Measurements from ENCODE around the gene DTNB. TPM values are rescaled to one million over a fixed set of nuclear protein-coding genes. Genes with fewer than 3 reads are reported as not detected.

Gene DTNB
- total RNA-seq, 1 experiment from 2014 or later = 26.3 TPM

DNA sequence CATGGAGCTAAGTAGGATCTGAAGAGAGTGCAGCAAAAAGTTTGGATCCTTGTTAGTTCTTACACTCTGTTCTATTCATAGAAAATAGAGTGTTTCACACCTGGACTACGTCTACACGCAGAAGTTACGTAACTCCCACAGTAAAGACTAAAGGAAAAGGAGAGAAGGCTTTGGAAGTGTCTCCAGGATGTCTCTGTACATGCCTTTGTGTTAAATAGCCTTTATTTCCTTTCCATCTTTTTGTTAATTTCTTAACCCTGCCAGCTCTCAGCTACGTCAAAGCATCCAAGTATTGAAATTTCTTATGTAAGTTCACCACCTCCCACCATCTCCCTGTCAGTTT is 8.4 kb downstream of the DTNB start:
- H3K9me3 Mint-ChIP-seq (ENCODE audit: unreplicated experiment) = no peaks in the 10 kb centered on the region
- DNase-seq (ENCODE audit: unreplicated experiment) = no peak
- H3K4me1 Mint-ChIP-seq (ENCODE audit: insufficient read depth, unreplicated experiment) = peaks cover 25% of the 10 kb centered on the region
- intact Hi-C loops (cut with micrococcal nuclease) = loop anchor here (1.0 kb wide), 1 partner anchor 58 kb away; no protein-coding TSS in a partner anchor
- H3K4me3 Mint-ChIP-seq (ENCODE audit: unreplicated experiment) = peak overlapping the region; percentile 15
- TF ChIP-seq, protein P1, sequence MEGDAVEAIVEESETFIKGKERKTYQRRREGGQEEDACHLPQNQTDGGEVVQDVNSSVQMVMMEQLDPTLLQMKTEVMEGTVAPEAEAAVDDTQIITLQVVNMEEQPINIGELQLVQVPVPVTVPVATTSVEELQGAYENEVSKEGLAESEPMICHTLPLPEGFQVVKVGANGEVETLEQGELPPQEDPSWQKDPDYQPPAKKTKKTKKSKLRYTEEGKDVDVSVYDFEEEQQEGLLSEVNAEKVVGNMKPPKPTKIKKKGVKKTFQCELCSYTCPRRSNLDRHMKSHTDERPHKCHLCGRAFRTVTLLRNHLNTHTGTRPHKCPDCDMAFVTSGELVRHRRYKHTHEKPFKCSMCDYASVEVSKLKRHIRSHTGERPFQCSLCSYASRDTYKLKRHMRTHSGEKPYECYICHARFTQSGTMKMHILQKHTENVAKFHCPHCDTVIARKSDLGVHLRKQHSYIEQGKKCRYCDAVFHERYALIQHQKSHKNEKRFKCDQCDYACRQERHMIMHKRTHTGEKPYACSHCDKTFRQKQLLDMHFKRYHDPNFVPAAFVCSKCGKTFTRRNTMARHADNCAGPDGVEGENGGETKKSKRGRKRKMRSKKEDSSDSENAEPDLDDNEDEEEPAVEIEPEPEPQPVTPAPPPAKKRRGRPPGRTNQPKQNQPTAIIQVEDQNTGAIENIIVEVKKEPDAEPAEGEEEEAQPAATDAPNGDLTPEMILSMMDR (IDR thresholded peaks at IDR 0.05; ENCODE audit: unreplicated experiment) = no peak
- no TSS peak for BruUV-seq (replicated peaks)
- H3K27ac Mint-ChIP-seq (ENCODE audit: low read depth, unreplicated experiment) = peak overlapping the region; percentile 50
- no peaks in the 10 kb centered on the region for H3K27me3 Mint-ChIP-seq (ENCODE audit: insufficient read depth, unreplicated experiment)
- POLR2A ChIA-PET = interaction anchor here (0.6 to 4.6 kb wide), 7 partner anchors 8 to 57 kb away, joined by 3 to 26 read pairs (median 3); partner anchors contain the start of gene DTNB
- no peaks in the 10 kb centered on the region for H3K36me3 Mint-ChIP-seq (ENCODE audit: insufficient read depth, unreplicated experiment)
- CTCF ChIA-PET = interaction anchor here (0.6 to 5.1 kb wide), 21 partner anchors 8 to 734 kb away, joined by 3 to 150 read pairs (median 5); no protein-coding TSS in a partner anchor

DNA sequence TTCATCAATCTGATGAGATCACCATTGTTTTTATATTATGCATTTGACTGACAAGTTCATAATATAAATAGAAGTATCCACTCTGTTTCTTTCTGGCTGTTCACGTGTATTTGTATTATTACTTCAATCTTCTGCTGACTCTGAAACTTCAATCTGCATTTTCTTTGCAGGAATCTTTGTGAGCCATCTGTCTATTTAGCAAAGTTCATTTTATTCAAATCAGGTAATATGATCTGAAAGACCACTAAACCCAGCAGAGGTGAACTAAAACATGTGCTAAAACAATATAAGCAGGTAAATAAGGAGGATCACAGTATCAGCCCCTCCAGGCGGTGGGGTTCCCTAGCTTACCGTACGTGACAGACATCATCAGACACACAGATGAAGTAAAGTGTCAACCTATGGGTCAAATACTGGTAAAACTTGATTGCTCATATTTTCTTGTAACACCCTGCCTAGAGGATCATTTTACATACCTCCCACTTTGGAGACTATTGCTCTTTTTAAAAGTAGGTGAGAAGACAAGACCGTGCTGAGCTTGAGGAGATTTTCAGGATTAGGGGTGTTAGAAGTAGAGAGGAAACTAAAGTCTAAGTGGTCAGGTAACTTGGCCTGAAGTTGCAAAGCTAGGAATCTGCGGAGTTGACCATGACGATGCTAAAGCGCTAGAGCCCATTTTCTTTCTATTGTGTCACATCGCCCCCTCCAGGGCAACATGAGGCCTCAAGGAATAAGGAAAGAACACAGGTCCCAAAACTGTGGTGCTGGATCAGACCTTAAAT is 9.0 kb downstream of the DTNB start:
- ChIA-PET CTCF (interaction anchor here (0.6 to 5.1 kb wide), 26 partner anchors 7 to 1254 kb away, joined by 3 to 150 read pairs (median 4); no protein-coding TSS in a partner anchor), POLR2A (interaction anchor here (0.7 to 4.6 kb wide), 8 partner anchors 8 to 59 kb away, joined by 3 to 26 read pairs (median 4); partner anchors contain the start of gene DTNB)
- no peaks in the 10 kb centered on the region for H3K27me3 Mint-ChIP-seq (ENCODE audit: insufficient read depth, unreplicated experiment)
- BruUV-seq (replicated peaks) = no TSS peak
- H3K27ac Mint-ChIP-seq (ENCODE audit: low read depth, unreplicated experiment) = peak overlapping the region; percentile 50
- H3K36me3 Mint-ChIP-seq (ENCODE audit: insufficient read depth, unreplicated experiment) = no peaks in the 10 kb centered on the region
- DNase-seq (ENCODE audit: unreplicated experiment) = peak; percentile 88
- intact Hi-C loops (cut with micrococcal nuclease) = loop anchor here (1.0 kb wide), 1 partner anchor 57 kb away; no protein-coding TSS in a partner anchor
- no peaks in the 10 kb centered on the region for H3K9me3 Mint-ChIP-seq (ENCODE audit: unreplicated experiment)
- peaks cover 31% of the 10 kb centered on the region for H3K4me1 Mint-ChIP-seq (ENCODE audit: insufficient read depth, unreplicated experiment)
- peak overlapping the region; percentile 15 for H3K4me3 Mint-ChIP-seq (ENCODE audit: unreplicated experiment)
- TF ChIP-seq, protein P1 (IDR thresholded peaks at IDR 0.05; ENCODE audit: unreplicated experiment) = peak; percentile 43

DNA sequence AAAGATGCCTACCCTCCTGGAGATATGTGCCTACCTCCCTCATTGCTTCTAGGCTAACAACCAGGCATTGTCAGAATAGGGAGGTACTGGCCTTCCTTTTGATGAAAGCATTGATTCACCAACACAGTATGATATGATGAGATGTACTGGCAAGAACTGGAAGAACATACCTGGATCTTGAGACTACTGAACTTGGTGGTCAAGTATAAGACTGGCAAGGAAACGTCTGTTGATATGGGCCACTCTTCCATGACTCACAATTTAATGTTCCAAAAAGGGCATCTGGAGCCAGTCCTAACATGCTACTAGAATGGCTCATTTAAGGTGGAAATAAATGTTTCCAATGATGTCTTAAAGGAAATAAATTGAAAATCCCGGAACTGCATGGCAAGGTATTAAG is 18.1 kb downstream of the DTNB start:
- ChIA-PET POLR2A (interaction anchor here (1.6 to 1.7 kb wide), 2 partner anchors 8 to 37 kb away, joined by 6 to 7 read pairs; no protein-coding TSS in a partner anchor), CTCF (interaction anchor here (0.6 kb wide), 1 partner anchor 9 kb away, joined by 3 read pairs; no protein-coding TSS in a partner anchor)
- Mint-ChIP-seq H3K36me3 (ENCODE audit: insufficient read depth, unreplicated experiment) (no peaks in the 10 kb centered on the region), H3K27ac (ENCODE audit: low read depth, unreplicated experiment) (peak overlapping the region; percentile 0), H3K4me3 (ENCODE audit: unreplicated experiment) (no peak overlapping the region), H3K4me1 (ENCODE audit: insufficient read depth, unreplicated experiment) (peaks cover 48% of the 10 kb centered on the region), H3K9me3 (ENCODE audit: unreplicated experiment) (no peaks in the 10 kb centered on the region), H3K27me3 (ENCODE audit: insufficient read depth, unreplicated experiment) (no peaks in the 10 kb centered on the region)
- intact Hi-C loops (cut with micrococcal nuclease) = no loop called here
- DNase-seq (ENCODE audit: unreplicated experiment) = peak; percentile 55
- TF ChIP-seq, protein P1 (IDR thresholded peaks at IDR 0.05; ENCODE audit: unreplicated experiment) = no peak
- BruUV-seq (replicated peaks) = no TSS peak

DNA sequence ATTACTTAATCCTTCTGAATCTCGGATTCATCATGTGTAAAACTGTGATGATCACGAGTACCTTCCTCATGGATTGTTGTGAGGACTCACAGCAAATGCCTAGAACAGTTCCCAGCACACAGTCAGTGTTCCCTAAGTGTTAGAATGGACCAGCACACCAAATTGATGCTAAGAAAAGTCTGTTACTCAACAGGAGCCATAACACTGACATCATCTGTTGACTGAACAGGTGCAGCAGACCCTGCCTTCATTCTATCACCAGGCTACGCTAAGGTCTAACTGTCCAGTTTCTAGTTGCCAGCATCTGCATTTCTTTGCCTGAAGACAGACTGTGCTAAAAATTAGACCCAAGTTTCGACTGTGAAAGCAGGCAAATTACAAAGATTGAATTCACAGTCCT is 18.6 kb downstream of the DTNB start:
- H3K27ac Mint-ChIP-seq (ENCODE audit: low read depth, unreplicated experiment) = no peak overlapping the region
- H3K4me3 Mint-ChIP-seq (ENCODE audit: unreplicated experiment) = no peak overlapping the region
- intact Hi-C loops (cut with micrococcal nuclease) = no loop called here
- H3K36me3 Mint-ChIP-seq (ENCODE audit: insufficient read depth, unreplicated experiment) = no peaks in the 10 kb centered on the region
- no TSS peak for BruUV-seq (replicated peaks)
- no peak for DNase-seq (ENCODE audit: unreplicated experiment)
- no peaks in the 10 kb centered on the region for H3K9me3 Mint-ChIP-seq (ENCODE audit: unreplicated experiment)
- peaks cover 46% of the 10 kb centered on the region for H3K4me1 Mint-ChIP-seq (ENCODE audit: insufficient read depth, unreplicated experiment)
- POLR2A ChIA-PET = interaction anchor here (1.6 to 1.7 kb wide), 2 partner anchors 9 to 36 kb away, joined by 5 to 6 read pairs; no protein-coding TSS in a partner anchor
- TF ChIP-seq, protein P1 (IDR thresholded peaks at IDR 0.05; ENCODE audit: unreplicated experiment) = no peak
- H3K27me3 Mint-ChIP-seq (ENCODE audit: insufficient read depth, unreplicated experiment) = no peaks in the 10 kb centered on the region
- CTCF ChIA-PET = interaction anchor here (1.2 kb wide), 1 partner anchor 9 kb away, joined by 5 read pairs; no protein-coding TSS in a partner anchor
